Measurements from ENCODE around the gene FBN1. TPM values are rescaled to one million over a fixed set of nuclear protein-coding genes. Genes with fewer than 3 reads are reported as not detected.

Gene FBN1
- total RNA-seq, 1 experiment from 2014 or later: 9.9 TPM

GRCh38 chr15:48384616-48385015, 260.9 kb downstream of the FBN1 start:
- DNase-seq (ENCODE audit: extremely low read depth, low read depth): no peak

GRCh38 chr15:48383031-48383430, 262.5 kb downstream of the FBN1 start:
- no peak for DNase-seq (ENCODE audit: extremely low read depth, low read depth)

- no peak for DNase-seq (ENCODE audit: extremely low read depth, low read depth)
Measured at GRCh38 chr15:48381861-48382260, 263.6 kb downstream of the FBN1 start.

- DNase-seq (ENCODE audit: extremely low read depth, low read depth): no peak
Measured at GRCh38 chr15:48380198-48380597, 265.3 kb downstream of the FBN1 start.

- no peak for DNase-seq (ENCODE audit: extremely low read depth, low read depth)
Measured at GRCh38 chr15:48375767-48376166, 269.7 kb downstream of the FBN1 start.

GRCh38 chr15:48374472-48374871, 271.0 kb downstream of the FBN1 start:
- DNase-seq (ENCODE audit: extremely low read depth, low read depth): no peak

- DNase-seq (ENCODE audit: extremely low read depth, low read depth): no peak
Measured at GRCh38 chr15:48373821-48374451, 271.6 kb downstream of the FBN1 start.

GRCh38 chr15:48371961-48372360, 273.5 kb downstream of the FBN1 start:
- no peak for DNase-seq (ENCODE audit: extremely low read depth, low read depth)

- no peak for DNase-seq (ENCODE audit: extremely low read depth, low read depth)
Measured at GRCh38 chr15:48371550-48371949, 274.0 kb downstream of the FBN1 start.

- no peak for DNase-seq (ENCODE audit: extremely low read depth, low read depth)
Measured at GRCh38 chr15:48370460-48370859, 275.0 kb downstream of the FBN1 start.

- DNase-seq (ENCODE audit: extremely low read depth, low read depth): no peak
Measured at GRCh38 chr15:48367483-48367882, 278.0 kb downstream of the FBN1 start.

GRCh38 chr15:48366584-48367312, 278.8 kb downstream of the FBN1 start:
- no peak for DNase-seq (ENCODE audit: extremely low read depth, low read depth)

GRCh38 chr15:48365575-48365974, 279.9 kb downstream of the FBN1 start:
- DNase-seq (ENCODE audit: extremely low read depth, low read depth): no peak

- DNase-seq (ENCODE audit: extremely low read depth, low read depth): no peak
Measured at GRCh38 chr15:48363474-48363873, 282.0 kb downstream of the FBN1 start.

GRCh38 chr15:48361685-48362084, 283.8 kb downstream of the FBN1 start:
- no peak for DNase-seq (ENCODE audit: extremely low read depth, low read depth)

- DNase-seq (ENCODE audit: extremely low read depth, low read depth): no peak
Measured at GRCh38 chr15:48360841-48361240, 284.7 kb downstream of the FBN1 start.

Other genes with a start within 250 kb of the FBN1 start
- gene CEP152, start 165.4 kb upstream of the FBN1 start, total RNA-seq (2014; rRNA removed; shearing (Covaris generic)): 9.9 and 12.5 TPM in 2 replicates
- gene EID1, start 232.4 kb upstream of the FBN1 start, total RNA-seq (2014; rRNA removed; shearing (Covaris generic)): 229 and 253 TPM in 2 replicates